Measurements from ENCODE around the gene SMAD1.

The SMAD1 gene

GRCh38 chr4:145486603-145487002 lies 5.0 kb downstream of the SMAD1 start:
- no peak for DNase-seq (ENCODE audit: low read depth)
- peak overlapping the region; percentile 48; the same call in 1 of the 2 replicates for H3K4me3 ChIP-seq (ENCODE audit: low read depth, low read length)
- TF ChIP-seq, protein P1, sequence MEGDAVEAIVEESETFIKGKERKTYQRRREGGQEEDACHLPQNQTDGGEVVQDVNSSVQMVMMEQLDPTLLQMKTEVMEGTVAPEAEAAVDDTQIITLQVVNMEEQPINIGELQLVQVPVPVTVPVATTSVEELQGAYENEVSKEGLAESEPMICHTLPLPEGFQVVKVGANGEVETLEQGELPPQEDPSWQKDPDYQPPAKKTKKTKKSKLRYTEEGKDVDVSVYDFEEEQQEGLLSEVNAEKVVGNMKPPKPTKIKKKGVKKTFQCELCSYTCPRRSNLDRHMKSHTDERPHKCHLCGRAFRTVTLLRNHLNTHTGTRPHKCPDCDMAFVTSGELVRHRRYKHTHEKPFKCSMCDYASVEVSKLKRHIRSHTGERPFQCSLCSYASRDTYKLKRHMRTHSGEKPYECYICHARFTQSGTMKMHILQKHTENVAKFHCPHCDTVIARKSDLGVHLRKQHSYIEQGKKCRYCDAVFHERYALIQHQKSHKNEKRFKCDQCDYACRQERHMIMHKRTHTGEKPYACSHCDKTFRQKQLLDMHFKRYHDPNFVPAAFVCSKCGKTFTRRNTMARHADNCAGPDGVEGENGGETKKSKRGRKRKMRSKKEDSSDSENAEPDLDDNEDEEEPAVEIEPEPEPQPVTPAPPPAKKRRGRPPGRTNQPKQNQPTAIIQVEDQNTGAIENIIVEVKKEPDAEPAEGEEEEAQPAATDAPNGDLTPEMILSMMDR (IDR thresholded peaks at IDR 0.05; ENCODE audit: insufficient read depth, low read depth, low read length, missing control alignments), result no peak

DNA sequence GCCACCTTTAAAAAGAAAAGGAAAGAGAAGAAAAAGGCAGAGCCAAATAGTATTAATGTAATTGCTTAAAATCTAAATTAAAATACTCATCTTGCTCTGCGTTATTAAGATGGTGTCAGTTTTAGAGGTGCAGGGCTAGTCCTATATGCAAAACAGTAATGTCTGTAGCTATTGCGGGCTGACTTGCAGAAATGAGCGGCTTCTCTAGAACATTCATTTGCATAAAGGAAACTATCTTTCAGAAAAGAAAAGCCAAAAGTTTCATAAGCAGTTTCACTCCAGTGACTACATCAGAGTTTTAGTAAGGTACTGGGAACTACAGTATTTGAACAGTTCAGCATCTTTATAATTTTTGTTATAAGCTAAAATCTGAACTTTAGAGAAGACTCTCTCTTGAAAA lies 6.0 kb downstream of the SMAD1 start:
- TF ChIP-seq, protein P1 (IDR thresholded peaks at IDR 0.05; ENCODE audit: insufficient read depth, low read depth, low read length, missing control alignments), result no peak
- peak; percentile 90 for DNase-seq (ENCODE audit: low read depth)
- peak overlapping the region; percentile 48 for H3K4me3 ChIP-seq (ENCODE audit: low read depth, low read length)

- peak overlapping the region; percentile 35 for H3K4me3 ChIP-seq (ENCODE audit: low read depth, low read length)
- TF ChIP-seq, protein P1 (IDR thresholded peaks at IDR 0.05; ENCODE audit: insufficient read depth, low read depth, low read length, missing control alignments), result no peak
- no peak for DNase-seq (ENCODE audit: low read depth)
Measured at GRCh38 chr4:145488310-145488709, 6.7 kb downstream of the SMAD1 start.

- DNase-seq (ENCODE audit: low read depth), result no peak
- H3K4me3 ChIP-seq (ENCODE audit: low read depth, low read length), result no peak overlapping the region
- TF ChIP-seq, protein P1 (IDR thresholded peaks at IDR 0.05; ENCODE audit: insufficient read depth, low read depth, low read length, missing control alignments), result no peak
Measured at GRCh38 chr4:145489556-145489955, 7.9 kb downstream of the SMAD1 start.

GRCh38 chr4:145490361-145490760 lies 8.7 kb downstream of the SMAD1 start:
- no peak for DNase-seq (ENCODE audit: low read depth)
- TF ChIP-seq, protein P1 (IDR thresholded peaks at IDR 0.05; ENCODE audit: insufficient read depth, low read depth, low read length, missing control alignments), result no peak

DNA sequence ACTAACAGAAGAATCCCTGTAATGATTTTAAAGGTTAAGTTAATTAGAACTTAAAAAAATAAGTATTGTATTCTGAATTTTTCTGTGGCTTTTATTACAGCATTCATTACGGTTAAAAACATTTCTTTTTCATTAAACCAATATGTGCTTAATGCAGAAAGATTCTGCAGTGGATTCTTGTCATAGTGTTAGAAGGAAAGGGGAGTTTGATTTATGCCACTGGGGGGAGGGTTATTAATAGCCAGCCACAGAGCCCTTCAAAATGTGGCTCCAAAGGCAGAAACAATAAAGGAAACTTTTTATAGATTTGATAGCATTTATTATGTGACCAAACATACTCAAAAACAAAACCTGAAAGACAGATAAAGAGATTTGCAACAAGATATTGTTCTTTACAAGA lies 9.1 kb downstream of the SMAD1 start:
- no peak overlapping the region for H3K4me3 ChIP-seq (ENCODE audit: low read depth, low read length)
- no peak for DNase-seq (ENCODE audit: low read depth)
- TF ChIP-seq, protein P1 (IDR thresholded peaks at IDR 0.05; ENCODE audit: insufficient read depth, low read depth, low read length, missing control alignments), result no peak

More at GRCh38 chr4:145490361-145490760, 8.7 kb downstream of the SMAD1 start:
- H3K4me3 ChIP-seq (ENCODE audit: low read depth, low read length), result no peak overlapping the region

GRCh38 chr4:145492376-145492775 lies 10.7 kb downstream of the SMAD1 start:
- DNase-seq (ENCODE audit: low read depth), result no peak
- TF ChIP-seq, protein P1 (IDR thresholded peaks at IDR 0.05; ENCODE audit: insufficient read depth, low read depth, low read length, missing control alignments), result no peak
- H3K4me3 ChIP-seq (ENCODE audit: low read depth, low read length), result no peak overlapping the region
